A549 (cell line): ENCODE results near the gene ALDH4A1. TPM values are rescaled to one million over a fixed set of nuclear protein-coding genes. Genes with fewer than 3 reads are reported as not detected.
"Not testable (repeated sequence)": the region's sequence is repeated elsewhere in the genome, so short reads cannot be mapped to it uniquely, and the experiment has no call there.

Experiments
- ATAC-seq, 2 experiments: fragments of 200-7000 bp in 1 of 2; fragments of >200 bp in 1 of 2; cut with Nextera tagmentation in 1 of 2; cut with Tn5 transposase in 1 of 2; 3 replicates each; pipeline versions ENCODE4 v1.8.0 to v1.9.1; 2018 to 2020; ENCODE audit warnings: mild to moderate bottlenecking in 1 of 2, moderate library complexity in 1 of 2
- CTCF ChIA-PET: fragments of 300-600 bp; sonication (Branson Sonifier 250); formaldehyde crosslinking; extraction: SDS; loops from one replicate; lab custom pipeline; 2021; ENCODE audit warnings: antibody characterized with exemption, inconsistent platforms; lab: Yijun Ruan, JAX
- POLR2A ChIA-PET: fragments of 350-600 bp; formaldehyde crosslinking; extraction: SDS; loops from one replicate; lab custom pipeline; 2021; ENCODE audit warnings: antibody characterized with exemption, inconsistent platforms; lab: Yijun Ruan, JAX
- DNase-seq, 2 experiments: peaks; one replicate each; pipeline versions ENCODE4 v3.0.0 to v3.0.0-alpha.2; 2011 to 2016; ENCODE audit warnings: low read depth in 1 of 2, low spot score in 1 of 2
- FAIRE-seq: peaks from 2 replicates; lab custom pipeline; 2011; peaks lifted over from hg19 to GRCh38; lab: Jason Lieb, UNC
- H3K27ac ChIP-seq, 2 experiments: fragments of >200 bp; sonication (Bioruptor Twin); formaldehyde crosslinking; 3 replicates each; pipeline ENCODE4 v1.5.1; 2016 to 2017
- H3K4me1 ChIP-seq: fragments of >200 bp; sonication (Bioruptor Twin); formaldehyde crosslinking; 3 replicates; pipeline ENCODE4 v1.6.1; 2016
- H3K4me2 ChIP-seq: fragments of >200 bp; sonication (Bioruptor Twin); formaldehyde crosslinking; 3 replicates; pipeline ENCODE4 v1.6.1; 2016
- H3K4me3 ChIP-seq: fragments of >200 bp; sonication (Bioruptor Twin); formaldehyde crosslinking; 3 replicates; pipeline ENCODE4 v1.5.1; 2016
- H3K9me3 ChIP-seq: fragments of >200 bp; sonication (Bioruptor Twin); formaldehyde crosslinking; 3 replicates; pipeline ENCODE4 v1.6.1; 2016
- CBX2 ChIP-seq: fragments of 200-600 bp; sonication (generic); IDR thresholded peaks from 2 replicates; pipeline ENCODE4 v1.6.1; 2016; ENCODE audit warnings: low read depth, mild to moderate bottlenecking, borderline replicate concordance
- CEBPB ChIP-seq, 2 experiments: fragments of >200 bp in 1 of 2; sonication (Bioruptor Twin) in 1 of 2; formaldehyde crosslinking in 1 of 2; IDR thresholded peaks; 2 replicates each; pipeline ENCODE4 v1.6.1; 2012 to 2016
- CHD4 ChIP-seq: fragments of 200-600 bp; sonication (generic); IDR thresholded peaks from 2 replicates; pipeline ENCODE4 v1.6.1; 2016; ENCODE audit warnings: antibody characterized with exemption, mild to moderate bottlenecking, borderline replicate concordance
- E2F6 ChIP-seq: IDR thresholded peaks from 2 replicates; pipeline ENCODE4 v1.6.1; 2012; ENCODE audit warnings: low read depth, borderline replicate concordance
- EHMT2 ChIP-seq: fragments of 200-600 bp; sonication (generic); IDR thresholded peaks from 2 replicates; pipeline ENCODE4 v1.6.1; 2016; ENCODE audit warnings: antibody characterized with exemption, low read depth, mild to moderate bottlenecking, moderate library complexity
- EP300 ChIP-seq, 2 experiments: fragments of >200 bp; sonication (Bioruptor Twin); formaldehyde crosslinking; IDR thresholded peaks; 2 replicates in 1 of 2; 3 replicates in 1 of 2; pipeline ENCODE4 v1.6.1; 2016 to 2017
- FOSB ChIP-seq: fragments of 250-450 bp; sonication (Bioruptor Pico); IDR thresholded peaks from 2 replicates; pipeline ENCODE4 v1.5.0; 2020; ENCODE audit warnings: mild to moderate bottlenecking, moderate library complexity
- HDAC2 ChIP-seq: fragments of 200-600 bp; sonication (generic); IDR thresholded peaks from 2 replicates; pipeline ENCODE4 v1.6.1; 2016
- HMGXB4 ChIP-seq: fragments of 250-450 bp; sonication (Bioruptor Pico); IDR thresholded peaks from 2 replicates; pipeline ENCODE4 v1.5.0; 2021; ENCODE audit warnings: mild to moderate bottlenecking, moderate library complexity, borderline replicate concordance
- HOXA7 ChIP-seq: fragments of 250-450 bp; sonication (Bioruptor Pico); IDR thresholded peaks from 2 replicates; pipeline ENCODE4 v1.5.0; 2020; ENCODE audit warnings: mild to moderate bottlenecking, moderate library complexity
- JUN ChIP-seq, 2 experiments: fragments of >200 bp; sonication (Bioruptor Twin); formaldehyde crosslinking; IDR thresholded peaks; 2 replicates in 1 of 2; 3 replicates in 1 of 2; pipeline ENCODE4 v1.6.1; 2016 to 2017
- KDM1A ChIP-seq: fragments of 200-600 bp; sonication (generic); IDR thresholded peaks from 2 replicates; pipeline ENCODE4 v1.6.1; 2016; ENCODE audit warnings: low read depth, mild to moderate bottlenecking
- MAFK ChIP-seq: fragments of 450-650 bp; IDR thresholded peaks from 2 replicates; pipeline ENCODE4 v1.6.1; 2014; ENCODE audit not compliant: partially characterized antibody
- MYC ChIP-seq: IDR thresholded peaks from 2 replicates; pipeline ENCODE4 v1.6.1; 2012; ENCODE audit warnings: mild to moderate bottlenecking, inconsistent platforms, low read length, improper control_type of control experiment, borderline replicate concordance
- POLR2A ChIP-seq: IDR thresholded peaks from 2 replicates; pipeline ENCODE4 v1.6.1; 2012; ENCODE audit warnings: mild to moderate bottlenecking, low read length
- POLR2AphosphoS2 ChIP-seq: conservative IDR thresholded peaks from 2 replicates; pipeline ENCODE4 v1.6.1; 2012; ENCODE audit warnings: low read length, improper control_type of control experiment, inconsistent platforms
- RAD21 ChIP-seq, 2 experiments: fragments of >200 bp in 1 of 2; sonication (Bioruptor Twin) in 1 of 2; formaldehyde crosslinking in 1 of 2; IDR thresholded peaks in 1 of 2; conservative IDR thresholded peaks in 1 of 2; 2 replicates in 1 of 2; 3 replicates in 1 of 2; pipeline ENCODE4 v1.6.1; 2012 to 2018; ENCODE audit warnings: inconsistent platforms in 1 of 2
- RFX5 ChIP-seq: fragments of 450-650 bp; IDR thresholded peaks from 2 replicates; pipeline ENCODE4 v1.7.1; 2014; ENCODE audit warnings: antibody characterized with exemption, mild to moderate bottlenecking, moderate library complexity
- RNF2 ChIP-seq: fragments of 200-600 bp; sonication (generic); IDR thresholded peaks from 2 replicates; pipeline ENCODE4 v1.6.1; 2016; ENCODE audit warnings: low read depth, mild to moderate bottlenecking, antibody characterized with exemption, moderate library complexity, borderline replicate concordance
- SREBF2 ChIP-seq: fragments of 450-650 bp; IDR thresholded peaks from 2 replicates; pipeline ENCODE4 v1.6.1; 2014; ENCODE audit warnings: mild to moderate bottlenecking, moderate library complexity
- TP53 ChIP-seq: fragments of 250-450 bp; sonication (Bioruptor Pico); IDR thresholded peaks from 2 replicates; pipeline ENCODE4 v1.5.0; 2021; ENCODE audit warnings: mild to moderate bottlenecking, moderate library complexity
- ZFP36 ChIP-seq: fragments of 450-650 bp; IDR thresholded peaks from 2 replicates; pipeline ENCODE4 v1.6.1; 2014; ENCODE audit warnings: borderline replicate concordance; ENCODE audit not compliant: partially characterized antibody
- whole genome bisulfite sequencing: methylation state at CpG from one replicate; pipeline ENCODE4 v1.1.6; 2017; ENCODE audit errors: missing lambda C conversion rate; 5-methylcytosine and 5-hydroxymethylcytosine counted together
- polyA plus RNA-seq, 4 experiments: library from polyadenylated mRNA; depleted of rRNA in 3 of 4; stranded (reverse); fragments of >200 nt; fragmentation: RNase III in 1 of 4; extraction: RNeasy Plus Mini Kit Qiagen cat#74134 plus additional on column Dnase treatment in 1 of 4; gene quantifications; 2 replicates in 3 of 4; 3 replicates in 1 of 4; pipeline ENCODE4 v1.2.3, GENCODE V29; 2011 to 2017
- TF ChIP-seq, protein P1 (sequence below): fragments of 150-350 bp; IDR thresholded peaks from 2 replicates; pipeline ENCODE4 v1.6.1; 2014; ENCODE audit warnings: low read depth, mild to moderate bottlenecking, low read length

Gene ALDH4A1
- polyA plus RNA-seq, 2 of the 4 experiments (the other 2 are of a cell fraction): 9.4 to 15.4 TPM

GRCh38 chr1:18872071-18872611, 30.2 kb downstream of the ALDH4A1 start:
- H3K9me3 ChIP-seq: no peaks in the 10 kb centered on the region
- DNase-seq (no peak), FAIRE-seq (no peak), ATAC-seq (no peak)
- 73% methylated on average over 4 of the region's 8 CpGs for WGBS
- POLR2A ChIA-PET: no interaction called here
- TF ChIP-seq CEBPB (IDR thresholded peaks at IDR 0.05) (no peak), E2F6 (no peak), CHD4 (no peak), RNF2 (no peak), HDAC2 (no peak), JUN (IDR thresholded peaks at IDR 0.05) (no peak), EP300 (IDR thresholded peaks at IDR 0.05) (no peak), HMGXB4 (CRISPR knock-in tag) (no peak), RAD21 (conservative IDR thresholded peaks at IDR 0.05 in 1 of 2, IDR thresholded peaks at IDR 0.05 in 1 of 2) (no peak), ZFP36 (no peak), RFX5 (no peak), MAFK (no peak), TP53 (CRISPR knock-in tag) (no peak), SREBF2 (no peak), POLR2A (no peak), CBX2 (no peak), EHMT2 (no peak)
- TF ChIP-seq, protein P1, sequence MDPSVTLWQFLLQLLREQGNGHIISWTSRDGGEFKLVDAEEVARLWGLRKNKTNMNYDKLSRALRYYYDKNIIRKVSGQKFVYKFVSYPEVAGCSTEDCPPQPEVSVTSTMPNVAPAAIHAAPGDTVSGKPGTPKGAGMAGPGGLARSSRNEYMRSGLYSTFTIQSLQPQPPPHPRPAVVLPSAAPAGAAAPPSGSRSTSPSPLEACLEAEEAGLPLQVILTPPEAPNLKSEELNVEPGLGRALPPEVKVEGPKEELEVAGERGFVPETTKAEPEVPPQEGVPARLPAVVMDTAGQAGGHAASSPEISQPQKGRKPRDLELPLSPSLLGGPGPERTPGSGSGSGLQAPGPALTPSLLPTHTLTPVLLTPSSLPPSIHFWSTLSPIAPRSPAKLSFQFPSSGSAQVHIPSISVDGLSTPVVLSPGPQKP: no peak
- no peak overlapping the region for H3K27ac ChIP-seq
- H3K4me2 ChIP-seq: no peak overlapping the region
- no peaks in the 10 kb centered on the region for H3K4me1 ChIP-seq
- CTCF ChIA-PET: interaction anchor here (0.9 to 9.6 kb wide), 4 partner anchors 9 to 275 kb away, joined by 3 to 73 read pairs (median 18); no protein-coding TSS in a partner anchor
- no peak overlapping the region for H3K4me3 ChIP-seq

DNA sequence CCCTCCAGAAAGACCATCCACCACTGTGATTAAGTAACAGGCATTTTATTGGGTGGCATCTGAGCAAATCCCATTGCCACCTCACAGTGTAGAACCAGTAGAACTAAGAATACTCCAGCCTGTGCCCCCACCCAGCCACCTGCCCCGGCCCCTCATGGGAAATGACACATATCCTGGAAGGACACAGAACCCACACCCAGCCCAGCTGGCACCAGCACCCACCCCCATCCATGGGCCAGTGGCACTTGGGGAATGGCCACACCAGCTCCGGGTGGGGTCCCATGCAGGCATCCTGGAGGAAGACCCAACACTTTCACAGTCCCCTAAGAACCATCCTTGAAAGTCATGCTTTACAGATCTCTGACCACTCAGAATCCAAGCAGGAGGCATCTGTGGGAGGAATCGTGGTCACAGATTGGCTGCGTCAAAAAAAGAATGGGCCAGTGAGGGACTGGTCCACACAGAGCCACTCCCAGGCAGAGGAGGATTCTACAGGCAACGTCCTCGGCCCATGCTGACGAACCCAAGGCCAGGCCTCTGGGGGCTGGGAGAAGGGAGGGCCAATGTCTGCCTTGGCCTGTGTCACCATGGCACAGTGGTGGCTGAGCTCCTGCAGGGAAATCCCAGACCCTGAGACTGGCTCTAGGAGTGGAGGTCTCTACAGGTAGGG, 30.8 kb downstream of the ALDH4A1 start:
- ChIA-PET CTCF (interaction anchor here (0.6 to 9.6 kb wide), 3 partner anchors 9 to 337 kb away, joined by 3 to 73 read pairs (median 3); no protein-coding TSS in a partner anchor), POLR2A (no interaction called here)
- no peak for ATAC-seq
- FAIRE-seq: no peak
- H3K4me2 ChIP-seq: no peak overlapping the region
- no peak overlapping the region for H3K27ac ChIP-seq
- WGBS: 66% methylated on average over 6 of the region's 7 CpGs
- no peak overlapping the region for H3K4me3 ChIP-seq
- no peaks in the 10 kb centered on the region for H3K9me3 ChIP-seq
- TF ChIP-seq FOSB (CRISPR knock-in tag): no peak
- DNase-seq: no peak
- H3K4me1 ChIP-seq: no peaks in the 10 kb centered on the region

DNA sequence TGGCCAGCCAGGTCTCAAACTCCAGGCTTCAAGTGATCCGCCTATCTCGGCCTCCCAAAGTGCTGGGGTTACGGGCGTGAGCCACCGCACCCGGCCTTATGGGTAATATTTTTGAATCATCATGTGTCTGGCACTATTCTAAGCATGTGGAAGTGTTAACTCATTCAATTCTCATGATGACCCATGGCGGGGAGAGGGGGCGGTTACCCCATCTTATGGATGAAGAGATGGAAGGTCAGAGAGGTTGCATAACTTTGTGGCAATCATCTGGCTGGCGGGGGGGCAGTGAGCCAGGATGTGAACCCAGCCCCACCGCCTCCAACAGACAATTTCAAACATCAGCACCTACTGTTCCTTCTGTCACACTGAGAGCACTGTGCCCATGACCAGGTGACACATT, 31.4 kb downstream of the ALDH4A1 start:
- ChIA-PET CTCF (interaction anchor here (9.6 kb wide), 1 partner anchor 274 kb away, joined by 73 read pairs; no protein-coding TSS in a partner anchor), POLR2A (no interaction called here)
- Histone ChIP-seq H3K4me1 (no peaks in the 10 kb centered on the region), H3K4me2 (no peak overlapping the region), H3K9me3 (no peaks in the 10 kb centered on the region), H3K4me3 (no peak overlapping the region), H3K27ac (no peak overlapping the region)
- no peak for ATAC-seq
- no peak for FAIRE-seq
- WGBS: 86% methylated on average over 10 of the region's 10 CpGs
- TF ChIP-seq KDM1A (no peak), POLR2AphosphoS2 (no peak), HOXA7 (CRISPR knock-in tag) (no peak), EHMT2 (no peak), MYC (no peak), CHD4 (no peak)
- no peak for DNase-seq

DNA sequence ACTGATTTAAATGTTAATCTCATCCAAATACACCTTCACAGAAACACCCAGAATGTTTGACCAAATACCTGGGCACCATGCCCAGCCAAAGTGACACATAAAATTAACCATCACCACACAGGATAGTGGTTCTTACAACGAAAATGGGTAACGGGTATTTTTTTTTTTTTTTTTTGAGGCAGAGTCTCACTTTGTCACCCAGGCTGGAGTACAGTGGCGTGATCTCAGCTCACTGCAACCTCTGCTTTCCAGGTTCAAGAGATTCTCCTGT, 31.8 kb downstream of the ALDH4A1 start:
- H3K4me1 ChIP-seq, CTCF ChIA-PET, H3K27ac ChIP-seq, H3K4me2 ChIP-seq, H3K9me3 ChIP-seq, H3K4me3 ChIP-seq, FAIRE-seq, POLR2A ChIA-PET, DNase-seq, ATAC-seq: not testable (repeated sequence)
- 79% methylated on average over 3 of the region's 3 CpGs for WGBS
